Common myeloid progenitor, CD34-positive (primary cell): ENCODE results near the gene STARD7.

Experiments used
- CTCF ChIA-PET: fragments of 350-600 bp; sonication (Branson Sonifier 250); formaldehyde crosslinking; loops from one replicate; lab custom pipeline; 2021; ENCODE audit warnings: antibody characterized with exemption; lab: Charles Lee
- POLR2A ChIA-PET: fragments of 350-600 bp; sonication (Branson Sonifier 250); formaldehyde crosslinking; loops from one replicate; lab custom pipeline; 2021; ENCODE audit warnings: antibody characterized with exemption; lab: Charles Lee
- DNase-seq, 3 donors: peaks; one replicate each; pipeline versions ENCODE4 v3.0.0 to v3.0.0-alpha.2; 2013
- H3K27ac ChIP-seq, 2 experiments: 1 replicate in 1 of 2; 2 replicates in 1 of 2; pipeline ENCODE4 v1.7.0; 2013; ENCODE audit warnings: inconsistent platforms in 2 of 2, low read length in 2 of 2, mild to moderate bottlenecking in 2 of 2, low read depth in 1 of 2, moderate library complexity in 1 of 2; ENCODE audit not compliant: severe bottlenecking in 2 of 2, insufficient read depth in 1 of 2, poor library complexity in 1 of 2
- H3K27me3 ChIP-seq, 5 experiments: replicated peaks in 2 of 5; 1 replicate in 3 of 5; 2 replicates in 2 of 5; pipeline versions ENCODE4 v1.6.1 to v1.7.0; 2013; ENCODE audit warnings: low read length in 4 of 5, mild to moderate bottlenecking in 2 of 5, moderate library complexity in 2 of 5, inconsistent platforms in 1 of 5; ENCODE audit not compliant: insufficient read depth in 5 of 5, control insufficient read depth in 4 of 5
- H3K36me3 ChIP-seq, 4 experiments: 1 replicate in 2 of 4; 2 replicates in 2 of 4; pipeline versions ENCODE4 v1.6.1 to v1.7.0; 2013; ENCODE audit warnings: low read length in 3 of 4, control low read depth in 1 of 4, mild to moderate bottlenecking in 1 of 4; ENCODE audit not compliant: control insufficient read depth in 4 of 4, insufficient read depth in 4 of 4
- H3K4me1 ChIP-seq, 4 experiments: 1 replicate in 3 of 4; 2 replicates in 1 of 4; pipeline versions ENCODE4 v1.6.1 to v1.7.1; 2013; ENCODE audit warnings: low read length in 3 of 4, mild to moderate bottlenecking in 3 of 4, control low read depth in 1 of 4, inconsistent platforms in 1 of 4, moderate library complexity in 1 of 4; ENCODE audit not compliant: control insufficient read depth in 4 of 4, insufficient read depth in 4 of 4; ENCODE audit errors: control extremely low read depth in 1 of 4
- H3K4me3 ChIP-seq, 7 experiments: 1 replicate in 4 of 7; 2 replicates in 3 of 7; pipeline versions ENCODE4 v1.5.1 to v1.7.0; 2013; ENCODE audit warnings: mild to moderate bottlenecking in 7 of 7, low read length in 6 of 7, moderate library complexity in 6 of 7, inconsistent platforms in 2 of 7, low read depth in 2 of 7, control low read depth in 1 of 7; ENCODE audit not compliant: insufficient read depth in 4 of 7, control insufficient read depth in 1 of 7; ENCODE audit errors: extremely low read depth in 1 of 7
- H3K9me3 ChIP-seq, 5 experiments: 1 replicate in 4 of 5; 2 replicates in 1 of 5; pipeline versions ENCODE4 v1.6.1 to v1.7.1; 2013; ENCODE audit warnings: low read length in 4 of 5, mild to moderate bottlenecking in 2 of 5, inconsistent platforms in 1 of 5, low read depth in 1 of 5, moderate library complexity in 1 of 5; ENCODE audit not compliant: control insufficient read depth in 4 of 5, insufficient read depth in 2 of 5; ENCODE audit errors: control extremely low read depth in 1 of 5
- WGBS: methylation state at CpG from one replicate; pipeline ENCODE4 v1.1.5; 2013; ENCODE audit not compliant: insufficient coverage; 5-methylcytosine and 5-hydroxymethylcytosine counted together

The STARD7 gene

DNA sequence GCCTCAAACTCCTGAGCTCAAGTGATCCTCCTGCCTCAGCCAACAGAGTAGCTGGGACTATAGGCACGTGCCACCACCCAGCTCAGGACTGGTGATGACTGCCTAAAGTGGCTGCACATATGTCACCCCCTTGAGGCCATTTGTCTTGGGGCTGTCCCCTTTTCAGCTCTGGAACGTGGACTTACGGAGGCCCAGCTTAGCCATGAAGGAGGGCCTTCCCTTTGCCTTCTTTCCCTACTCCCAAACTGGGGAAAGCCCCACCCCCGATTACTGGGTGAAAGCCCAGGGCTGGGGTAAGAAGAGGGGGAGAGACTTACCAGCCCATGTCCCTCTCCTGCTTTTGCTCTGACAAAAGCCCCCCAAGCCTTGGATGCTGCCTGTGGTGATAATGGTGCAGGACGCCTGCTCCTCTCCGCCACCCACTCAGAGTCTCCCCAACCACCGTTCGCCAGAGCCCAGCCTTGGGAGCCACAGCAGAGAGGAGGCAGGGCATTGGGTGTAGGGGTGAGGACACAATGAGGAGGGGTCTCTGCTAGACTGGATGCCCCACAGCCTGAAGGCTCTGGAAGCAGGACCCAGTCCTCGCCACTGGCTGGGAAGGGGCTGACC lies 60.9 kb downstream of the STARD7 start:
- ChIA-PET CTCF (interaction anchor here (0.5 to 5.9 kb wide), 6 partner anchors 8 to 82 kb away, joined by 3 to 51 read pairs (median 5); partner anchors contain the start of gene ASTL), POLR2A (interaction anchor here (1.1 to 1.8 kb wide), 2 partner anchors 10 to 12 kb away, joined by 4 to 5 read pairs; no protein-coding TSS in a partner anchor)
- no peaks in the 10 kb centered on the region for H3K27me3 ChIP-seq
- no peaks in the 10 kb centered on the region for H3K9me3 ChIP-seq
- H3K4me1 ChIP-seq, result peaks cover 10 to 75% (median 67%) of the 10 kb centered on the region in 4 experiments
- peak overlapping the region in 1 of 2 experiments; percentile 79 for H3K27ac ChIP-seq
- peak overlapping the region in 2 of 7 experiments; percentile 11 to 28 for H3K4me3 ChIP-seq
- no peak for DNase-seq
- H3K36me3 ChIP-seq, result peaks cover 0 to 13% (median 2%) of the 10 kb centered on the region in 4 experiments
- 100% methylated on average over 2 of the region's 9 CpGs for WGBS

DNA sequence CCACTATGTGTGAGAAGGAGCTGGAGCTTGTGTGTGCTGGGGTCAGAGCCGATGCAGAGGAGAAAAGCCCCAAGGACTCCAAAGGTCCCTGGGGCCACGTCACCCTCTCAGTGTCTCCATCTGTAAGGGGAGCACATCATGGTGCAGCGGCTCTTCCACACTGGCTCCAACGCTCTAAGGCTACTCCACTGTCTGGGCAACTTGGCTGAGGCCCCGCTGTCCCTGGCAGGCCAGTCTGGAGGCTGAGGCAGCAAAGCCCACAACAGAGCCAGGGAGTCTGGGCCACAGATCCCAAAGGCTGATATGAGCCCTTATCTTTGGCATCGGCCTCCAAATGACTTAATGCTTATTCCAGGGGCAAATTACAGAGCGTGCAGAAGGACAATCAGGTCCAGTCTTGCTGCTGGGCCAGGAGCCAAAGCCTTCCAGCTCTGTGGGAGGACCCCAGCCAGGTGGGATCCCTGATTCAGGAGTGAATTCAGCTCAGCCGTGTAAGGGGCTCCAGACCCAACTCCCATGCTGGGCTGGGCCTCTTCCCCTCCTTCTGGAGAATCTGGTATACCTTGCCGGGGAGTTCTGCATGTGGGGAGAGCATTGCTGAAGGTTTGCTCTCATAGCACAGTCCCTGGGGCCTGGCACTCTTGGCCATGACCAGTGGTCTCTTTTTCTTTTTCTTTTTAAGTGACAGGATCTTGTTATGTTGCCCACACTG lies 61.6 kb downstream of the STARD7 start:
- DNase-seq, result peak in 1 of 3 donors; percentile 26
- ChIA-PET CTCF (interaction anchor here (0.9 to 5.9 kb wide), 7 partner anchors 8 to 125 kb away, joined by 3 to 51 read pairs (median 5); partner anchors contain the start of gene ASTL), POLR2A (interaction anchor here (0.6 to 1.6 kb wide), 4 partner anchors 10 to 32 kb away, joined by 3 to 8 read pairs (median 3); no protein-coding TSS in a partner anchor)
- WGBS, result 95% methylated on average over 9 of the region's 9 CpGs
- no peaks in the 10 kb centered on the region for H3K9me3 ChIP-seq
- peaks cover 10 to 76% (median 67%) of the 10 kb centered on the region in 4 experiments for H3K4me1 ChIP-seq
- peaks cover 0 to 20% (median 2%) of the 10 kb centered on the region in 4 experiments for H3K36me3 ChIP-seq
- H3K27me3 ChIP-seq, result no peaks in the 10 kb centered on the region
- peak overlapping the region in 1 of 2 experiments; percentile 79 for H3K27ac ChIP-seq
- H3K4me3 ChIP-seq, result peak overlapping the region in 3 of 7 experiments; percentile 69 to 80 (median 76)

GRCh38 chr2:96146153-96146880 lies 62.3 kb downstream of the STARD7 start:
- H3K27ac ChIP-seq, result peak overlapping the region; percentile 77 to 79
- WGBS, result 37% methylated on average over 7 of the region's 20 CpGs
- H3K9me3 ChIP-seq, result no peaks in the 10 kb centered on the region
- ChIA-PET CTCF (interaction anchor here (0.7 to 2.4 kb wide), 7 partner anchors 9 to 153 kb away, joined by 3 to 13 read pairs (median 4); partner anchors contain the start of gene ASTL), POLR2A (interaction anchor here (0.6 to 1.6 kb wide), 7 partner anchors 11 to 32 kb away, joined by 3 to 8 read pairs (median 3); no protein-coding TSS in a partner anchor)
- peak overlapping the region in 5 of 7 experiments; percentile 43 to 80 (median 76) for H3K4me3 ChIP-seq
- peak; percentile 78 to 93 (median 91) for DNase-seq
- H3K36me3 ChIP-seq, result peaks cover 0 to 22% (median 2%) of the 10 kb centered on the region in 4 experiments
- H3K27me3 ChIP-seq, result no peaks in the 10 kb centered on the region
- peaks cover 10 to 73% (median 67%) of the 10 kb centered on the region in 4 experiments for H3K4me1 ChIP-seq

DNA sequence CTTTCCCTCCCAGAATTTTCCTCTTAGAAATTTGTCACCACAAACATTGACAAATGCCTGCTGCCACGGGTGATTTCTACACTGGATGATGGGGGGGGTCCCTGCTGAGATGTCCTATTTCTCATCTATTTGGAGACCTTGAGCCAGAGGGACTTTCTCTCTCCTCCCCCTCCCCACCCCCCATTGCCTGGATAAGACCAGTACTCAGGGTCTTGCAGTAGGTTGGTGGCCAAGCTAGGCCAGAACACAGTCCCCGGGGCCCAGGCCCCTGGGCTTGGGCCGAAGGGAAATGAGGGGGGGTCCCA lies 62.8 kb downstream of the STARD7 start:
- ChIA-PET POLR2A (interaction anchor here (0.6 to 1.6 kb wide), 6 partner anchors 11 to 111 kb away, joined by 3 to 10 read pairs (median 5); no protein-coding TSS in a partner anchor), CTCF (interaction anchor here (0.7 to 15.8 kb wide), 5 partner anchors 13 to 153 kb away, joined by 3 to 346 read pairs (median 3); no protein-coding TSS in a partner anchor)
- no peaks in the 10 kb centered on the region for H3K9me3 ChIP-seq
- peak overlapping the region; percentile 77 to 79 for H3K27ac ChIP-seq
- no peaks in the 10 kb centered on the region for H3K27me3 ChIP-seq
- H3K4me1 ChIP-seq, result peaks cover 10 to 71% (median 66%) of the 10 kb centered on the region in 4 experiments
- DNase-seq, result peak in 1 of 3 donors; percentile 37
- peak overlapping the region in 5 of 7 experiments; percentile 43 to 80 (median 76) for H3K4me3 ChIP-seq
- WGBS, result 0% methylated on average over 2 of the region's 3 CpGs
- peaks cover 0 to 22% (median 2%) of the 10 kb centered on the region in 4 experiments for H3K36me3 ChIP-seq

GRCh38 chr2:96145036-96145847 lies 63.4 kb downstream of the STARD7 start, which contains the start of gene DUSP2:
Gene DUSP2 (minus strand): TSS chr2:96145440. CDS start chr2:96145354, 86 bp downstream.
- Histone ChIP-seq H3K4me1 (peaks cover 10 to 71% (median 66%) of the 10 kb centered on the region in 4 experiments), H3K27me3 (no peaks in the 10 kb centered on the region), H3K36me3 (peaks cover 0 to 22% (median 2%) of the 10 kb centered on the region in 4 experiments), H3K9me3 (no peaks in the 10 kb centered on the region), H3K27ac (peak within 1 kb of the TSS; percentile 77 to 79), H3K4me3 (peak within 1 kb of the TSS; percentile 52 to 80 (median 69))
- ChIA-PET CTCF (interaction anchor here (0.7 to 15.8 kb wide), 6 partner anchors 13 to 152 kb away, joined by 3 to 346 read pairs (median 4); no protein-coding TSS in a partner anchor), POLR2A (interaction anchor here (0.6 to 1.6 kb wide), 7 partner anchors 10 to 364 kb away, joined by 3 to 10 read pairs (median 3); no protein-coding TSS in a partner anchor)
- WGBS, result under 1% methylated on average over 67 of the region's 94 CpGs
- DNase-seq, result peak; percentile 84 to 93 (median 88)
